ENCODE measurements around the gene APLP2.
A peak's percentile ranks its signal among the peaks of the same experiment; 100 is the strongest.
"Not testable (repeated sequence)": the region's sequence is repeated elsewhere in the genome, so short reads cannot be mapped to it uniquely, and the experiment has no call there.

The APLP2 gene

GRCh38 chr11:130062026-130062425, 7.7 kb upstream of the APLP2 start:
- DNase-seq, result no peak

- no peak for DNase-seq
These were observed 6.2 kb upstream of the APLP2 start for GRCh38 chr11:130063451-130063850.

GRCh38 chr11:130064596-130064995, 5.1 kb upstream of the APLP2 start:
- DNase-seq, result no peak

- DNase-seq, result no peak
These were observed 3.4 kb upstream of the APLP2 start for GRCh38 chr11:130066338-130066737.

- no peak for DNase-seq
These were observed 1.1 kb upstream of the APLP2 start for GRCh38 chr11:130068546-130068985.

GRCh38 chr11:130068986-130069658, 572 bp upstream of the APLP2 start:
- DNase-seq, result peak; percentile 49

- DNase-seq, result peak; percentile 59
These were observed 583 bp downstream of the APLP2 start for GRCh38 chr11:130070109-130070845.

GRCh38 chr11:130070846-130071200, 1.1 kb downstream of the APLP2 start:
- DNase-seq, result no peak

- no peak for DNase-seq
These were observed 1.6 kb downstream of the APLP2 start for GRCh38 chr11:130071211-130071712.

- no peak for DNase-seq
These were observed 5.0 kb downstream of the APLP2 start for GRCh38 chr11:130074736-130075135.

- no peak for DNase-seq
These were observed 7.2 kb downstream of the APLP2 start for GRCh38 chr11:130076778-130077481.

- no peak for DNase-seq
These were observed 8.0 kb downstream of the APLP2 start for GRCh38 chr11:130077671-130078070.

- DNase-seq, result no peak
These were observed 8.4 kb downstream of the APLP2 start for GRCh38 chr11:130078080-130078479.

- DNase-seq, result no peak
These were observed 16.1 kb downstream of the APLP2 start for GRCh38 chr11:130085671-130086290.

- no peak for DNase-seq
These were observed 17.0 kb downstream of the APLP2 start for GRCh38 chr11:130086669-130087068.

GRCh38 chr11:130087294-130087926, 17.7 kb downstream of the APLP2 start:
- DNase-seq, result no peak

GRCh38 chr11:130088217-130088616, 18.5 kb downstream of the APLP2 start:
- DNase-seq, result no peak

GRCh38 chr11:130088919-130089673, 19.4 kb downstream of the APLP2 start:
- DNase-seq, result no peak

GRCh38 chr11:130089674-130090073, 20.0 kb downstream of the APLP2 start:
- no peak for DNase-seq

- DNase-seq, result not testable (repeated sequence)
These were observed 20.8 kb downstream of the APLP2 start for GRCh38 chr11:130090517-130090916.

- DNase-seq, result not testable (repeated sequence)
These were observed 21.5 kb downstream of the APLP2 start for GRCh38 chr11:130091169-130091568.

- no peak for DNase-seq
These were observed 23.0 kb downstream of the APLP2 start for GRCh38 chr11:130092661-130093060.

Measured in activated CD4-positive, alpha-beta T cell treated with anti-CD3 and anti-CD28 coated beads for 48 hours (primary cell).